Mesenchymal stem cell (in vitro differentiated cells and primary cell): ENCODE data around the gene NTRK1.

Experiments
- DNase-seq: peaks from one replicate; pipeline ENCODE4 v3.0.0-alpha.2; 2013
- H2AFZ ChIP-seq: one replicate; pipeline ENCODE4 v1.6.1; 2013; ENCODE audit warnings: low read depth, mild to moderate bottlenecking, control low read depth, inconsistent platforms, low read length, moderate library complexity
- H2AK5ac ChIP-seq: 2 replicates; pipeline ENCODE4 v1.6.1; 2013; ENCODE audit warnings: low read length, moderate library complexity, mild to moderate bottlenecking, inconsistent platforms; ENCODE audit not compliant: severe bottlenecking
- H2BK120ac ChIP-seq: one replicate; pipeline ENCODE4 v1.6.1; 2013; ENCODE audit warnings: low read depth, mild to moderate bottlenecking, inconsistent platforms, low read length, moderate library complexity
- H2BK12ac ChIP-seq, 2 experiments: one replicate each; pipeline ENCODE4 v1.6.1; 2013; ENCODE audit warnings: inconsistent platforms in 2 of 2, low read length in 2 of 2, mild to moderate bottlenecking in 2 of 2, moderate library complexity in 2 of 2, control low read depth in 1 of 2
- H2BK15ac ChIP-seq: one replicate; pipeline ENCODE4 v1.6.1; 2013; ENCODE audit warnings: mild to moderate bottlenecking, low read depth, inconsistent platforms; ENCODE audit not compliant: poor library complexity, severe bottlenecking
- H2BK5ac ChIP-seq: 2 replicates; pipeline ENCODE4 v1.6.1; 2013; ENCODE audit warnings: low read depth, mild to moderate bottlenecking, low read length, control low read depth, inconsistent platforms; ENCODE audit not compliant: poor library complexity, severe bottlenecking
- H3K14ac ChIP-seq, 2 experiments: one replicate each; pipeline ENCODE4 v1.6.1; 2013; ENCODE audit warnings: inconsistent platforms in 2 of 2, low read length in 2 of 2, control low read depth in 1 of 2, mild to moderate bottlenecking in 1 of 2, moderate library complexity in 1 of 2
- H3K18ac ChIP-seq, 2 experiments: one replicate each; pipeline ENCODE4 v1.6.1; 2013; ENCODE audit warnings: inconsistent platforms in 2 of 2, low read length in 2 of 2, control low read depth in 1 of 2, low read depth in 1 of 2, mild to moderate bottlenecking in 1 of 2
- H3K23ac ChIP-seq, 2 experiments: one replicate each; pipeline ENCODE4 v1.6.1; 2013; ENCODE audit warnings: inconsistent platforms in 2 of 2, low read length in 2 of 2, mild to moderate bottlenecking in 2 of 2, moderate library complexity in 2 of 2, control low read depth in 1 of 2
- H3K27ac ChIP-seq: 2 replicates; pipeline ENCODE4 v1.5.1; 2013; ENCODE audit warnings: mild to moderate bottlenecking, moderate library complexity, low read length, control low read depth, inconsistent platforms; ENCODE audit not compliant: poor library complexity, severe bottlenecking
- H3K27me3 ChIP-seq, 2 experiments: 2 replicates each; pipeline versions ENCODE4 v1.6.1 to v1.7.0; 2013; ENCODE audit warnings: low read length in 2 of 2, mild to moderate bottlenecking in 2 of 2, moderate library complexity in 2 of 2, control low read depth in 1 of 2, inconsistent platforms in 1 of 2; ENCODE audit not compliant: control insufficient read depth in 1 of 2, insufficient read depth in 1 of 2
- H3K36me3 ChIP-seq, 2 experiments: 2 replicates each; pipeline versions ENCODE4 v1.6.1 to v1.7.0; 2013; ENCODE audit warnings: low read length in 2 of 2, control low read depth in 1 of 2, inconsistent platforms in 1 of 2, low read depth in 1 of 2, mild to moderate bottlenecking in 1 of 2; ENCODE audit not compliant: insufficient read depth in 2 of 2, control insufficient read depth in 1 of 2
- H3K4ac ChIP-seq, 2 experiments: one replicate each; pipeline ENCODE4 v1.6.1; 2013; ENCODE audit warnings: inconsistent platforms in 2 of 2, low read length in 2 of 2, mild to moderate bottlenecking in 2 of 2, moderate library complexity in 2 of 2, control low read depth in 1 of 2, low read depth in 1 of 2
- H3K4me1 ChIP-seq: 2 replicates; pipeline ENCODE4 v1.6.1; 2013; ENCODE audit warnings: low read depth, low read length, control low read depth; ENCODE audit not compliant: control insufficient read depth, insufficient read depth
- H3K4me2 ChIP-seq: 2 replicates; pipeline ENCODE4 v1.6.1; 2013; ENCODE audit warnings: low read length, mild to moderate bottlenecking, inconsistent platforms; ENCODE audit not compliant: poor library complexity, severe bottlenecking
- H3K4me3 ChIP-seq, 2 experiments: 2 replicates each; pipeline versions ENCODE4 v1.5.1 to v1.7.0; 2013; ENCODE audit warnings: low read length in 2 of 2, mild to moderate bottlenecking in 2 of 2, control low read depth in 1 of 2, low read depth in 1 of 2; ENCODE audit not compliant: insufficient read depth in 1 of 2
- H3K79me1 ChIP-seq: replicated peaks from 2 replicates; pipeline ENCODE4 v1.6.1; 2013; ENCODE audit warnings: mild to moderate bottlenecking, control low read depth, low read length, inconsistent platforms; ENCODE audit not compliant: poor library complexity, severe bottlenecking
- H3K9ac ChIP-seq: 2 replicates; pipeline ENCODE4 v1.7.0; 2013; ENCODE audit warnings: mild to moderate bottlenecking, low read length, moderate library complexity
- H3K9me3 ChIP-seq: 2 replicates; pipeline ENCODE4 v1.7.0; 2013; ENCODE audit warnings: mild to moderate bottlenecking, low read length; ENCODE audit not compliant: control insufficient read depth
- H4K8ac ChIP-seq: one replicate; pipeline ENCODE4 v1.6.1; 2013; ENCODE audit warnings: inconsistent platforms, mild to moderate bottlenecking, low read length, moderate library complexity
- H4K91ac ChIP-seq: one replicate; pipeline ENCODE4 v1.6.1; 2013; ENCODE audit warnings: mild to moderate bottlenecking, low read length, inconsistent platforms
- WGBS: methylation state at CpG from one replicate; pipeline ENCODE4 v1.1.7; 2013; ENCODE audit warnings: mixed read lengths; 5-methylcytosine and 5-hydroxymethylcytosine counted together

NTRK1 gene

DNA sequence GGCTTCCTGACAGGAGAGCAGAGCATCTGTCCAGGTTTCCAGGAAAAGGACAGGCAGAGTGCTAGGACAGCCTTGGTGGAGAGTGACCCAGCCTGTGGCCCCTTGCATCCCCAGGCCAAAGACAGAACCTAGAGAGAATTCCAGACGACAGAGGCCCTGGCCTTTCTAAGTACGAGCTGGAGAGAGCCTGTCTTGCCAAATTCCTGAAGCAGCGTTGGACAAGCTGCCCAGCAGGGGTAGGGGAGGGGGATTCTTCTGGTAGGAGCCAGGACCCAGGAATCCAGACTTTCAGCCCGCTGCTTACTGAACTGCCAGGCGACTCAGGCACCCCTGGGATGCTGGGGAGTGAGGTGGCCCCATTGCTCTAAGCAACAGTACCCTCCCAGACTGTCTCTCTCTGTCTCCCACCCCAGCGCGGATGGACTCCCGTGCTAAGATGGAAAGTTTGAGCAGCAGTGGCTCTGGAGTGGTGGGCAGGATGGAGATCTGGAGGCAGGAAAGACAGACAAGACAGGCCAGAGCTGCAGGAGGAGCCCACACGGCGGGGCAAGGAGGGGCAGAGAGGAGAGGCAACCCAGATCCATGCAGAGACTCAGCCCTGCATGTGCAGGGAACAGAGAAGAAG is 24.0 kb downstream of the NTRK1 start:
- Histone ChIP-seq H3K14ac (no peak overlapping the region), H3K27ac (no peak overlapping the region), H2BK12ac (no peak overlapping the region), H2AK5ac (no peak overlapping the region), H3K9ac (peak overlapping the region; percentile 11), H4K8ac (no peak overlapping the region), H2AFZ (no peak overlapping the region), H2BK5ac (no peak overlapping the region), H3K4me3 (no peak overlapping the region), H3K36me3 (peaks cover 0 to 3% of the 10 kb centered on the region in 2 experiments), H3K79me1 (no peaks in the 10 kb centered on the region), H3K23ac (no peak overlapping the region), H3K18ac (no peak overlapping the region), H3K9me3 (no peaks in the 10 kb centered on the region), H4K91ac (no peak overlapping the region), H3K4me1 (no peaks in the 10 kb centered on the region), H3K4me2 (no peak overlapping the region), H2BK15ac (no peak overlapping the region), H3K4ac (no peak overlapping the region), H3K27me3 (peaks cover 78 to 90% of the 10 kb centered on the region in 2 experiments), H2BK120ac (no peak overlapping the region)
- 27% methylated on average over 10 of the region's 10 CpGs for WGBS
- no peak for DNase-seq

DNA sequence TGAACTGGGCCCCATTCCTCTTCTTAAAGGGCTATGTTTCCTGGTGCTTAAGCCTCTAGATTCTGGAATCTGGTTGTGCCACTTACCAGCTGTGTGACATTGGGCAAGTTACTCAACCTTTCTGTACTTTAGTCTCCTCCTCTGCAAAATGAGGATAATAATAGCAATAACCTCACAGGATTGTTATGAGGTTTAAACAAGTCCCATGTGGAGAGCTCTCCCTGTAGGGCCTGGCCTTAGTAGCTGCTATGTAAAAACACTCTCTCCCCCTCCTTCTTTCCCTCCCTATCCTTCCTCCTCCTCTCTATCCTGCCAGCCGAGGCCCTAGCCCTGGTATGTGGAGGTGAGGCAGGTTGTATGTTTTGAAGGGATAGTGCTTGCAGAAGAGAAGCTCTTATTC is 24.6 kb downstream of the NTRK1 start:
- H2AFZ ChIP-seq: no peak overlapping the region
- H3K9me3 ChIP-seq: no peaks in the 10 kb centered on the region
- H3K18ac ChIP-seq: no peak overlapping the region
- no peak overlapping the region for H3K23ac ChIP-seq
- DNase-seq: no peak
- no peak overlapping the region for H2BK15ac ChIP-seq
- no peaks in the 10 kb centered on the region for H3K4me1 ChIP-seq
- H3K27me3 ChIP-seq: peaks cover 73 to 85% of the 10 kb centered on the region in 2 experiments
- H2BK5ac ChIP-seq: no peak overlapping the region
- H4K8ac ChIP-seq: no peak overlapping the region
- H3K79me1 ChIP-seq: no peaks in the 10 kb centered on the region
- no peak overlapping the region for H2AK5ac ChIP-seq
- H3K4ac ChIP-seq: no peak overlapping the region
- no CpG with 5 or more reads among the region's 1 CpG for WGBS
- H3K9ac ChIP-seq: no peak overlapping the region
- H3K36me3 ChIP-seq: peaks cover 0 to 3% of the 10 kb centered on the region in 2 experiments
- H3K14ac ChIP-seq: no peak overlapping the region
- no peak overlapping the region for H2BK120ac ChIP-seq
- no peak overlapping the region for H3K4me3 ChIP-seq
- H4K91ac ChIP-seq: no peak overlapping the region
- H3K27ac ChIP-seq: no peak overlapping the region
- H2BK12ac ChIP-seq: no peak overlapping the region
- H3K4me2 ChIP-seq: no peak overlapping the region

DNA sequence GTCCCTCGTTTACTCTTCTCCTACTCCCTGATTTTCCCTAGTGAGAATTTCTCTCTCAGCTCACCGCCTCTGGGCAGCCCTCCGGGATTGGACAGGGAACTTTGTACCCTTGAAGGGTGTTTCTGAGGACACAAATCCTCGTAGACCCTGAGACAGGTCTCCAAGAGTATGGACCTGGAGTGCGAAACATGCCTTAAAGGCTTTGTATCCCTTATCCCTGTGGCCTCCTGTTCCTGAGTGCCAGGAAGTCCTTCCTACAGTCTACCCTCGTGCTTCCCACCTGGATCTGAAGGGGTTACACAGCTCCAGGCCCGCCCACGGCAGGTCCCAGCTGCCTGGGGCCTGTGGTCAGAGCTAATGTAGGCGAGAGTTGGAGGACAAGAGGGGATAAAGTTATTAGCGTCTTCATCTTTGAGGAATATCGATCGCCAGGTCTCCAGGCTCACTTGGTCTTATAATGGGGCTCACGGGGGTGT is 25.3 kb downstream of the NTRK1 start:
- peaks cover 0 to 3% of the 10 kb centered on the region in 2 experiments for H3K36me3 ChIP-seq
- H3K4me1 ChIP-seq: no peaks in the 10 kb centered on the region
- H3K23ac ChIP-seq: no peak overlapping the region
- no peak overlapping the region for H3K18ac ChIP-seq
- no peak overlapping the region for H4K8ac ChIP-seq
- H3K14ac ChIP-seq: no peak overlapping the region
- H3K27ac ChIP-seq: no peak overlapping the region
- no peak overlapping the region for H2BK12ac ChIP-seq
- no peak overlapping the region for H2AK5ac ChIP-seq
- H2BK120ac ChIP-seq: no peak overlapping the region
- H3K4me2 ChIP-seq: no peak overlapping the region
- H3K4ac ChIP-seq: no peak overlapping the region
- H4K91ac ChIP-seq: no peak overlapping the region
- no peak overlapping the region for H2AFZ ChIP-seq
- 70% methylated on average over 9 of the region's 13 CpGs for WGBS
- no peak overlapping the region for H2BK15ac ChIP-seq
- H3K4me3 ChIP-seq: no peak overlapping the region
- H3K9me3 ChIP-seq: no peaks in the 10 kb centered on the region
- no peak for DNase-seq
- H3K9ac ChIP-seq: no peak overlapping the region
- peaks cover 68 to 79% of the 10 kb centered on the region in 2 experiments for H3K27me3 ChIP-seq
- H2BK5ac ChIP-seq: no peak overlapping the region
- no peaks in the 10 kb centered on the region for H3K79me1 ChIP-seq

DNA sequence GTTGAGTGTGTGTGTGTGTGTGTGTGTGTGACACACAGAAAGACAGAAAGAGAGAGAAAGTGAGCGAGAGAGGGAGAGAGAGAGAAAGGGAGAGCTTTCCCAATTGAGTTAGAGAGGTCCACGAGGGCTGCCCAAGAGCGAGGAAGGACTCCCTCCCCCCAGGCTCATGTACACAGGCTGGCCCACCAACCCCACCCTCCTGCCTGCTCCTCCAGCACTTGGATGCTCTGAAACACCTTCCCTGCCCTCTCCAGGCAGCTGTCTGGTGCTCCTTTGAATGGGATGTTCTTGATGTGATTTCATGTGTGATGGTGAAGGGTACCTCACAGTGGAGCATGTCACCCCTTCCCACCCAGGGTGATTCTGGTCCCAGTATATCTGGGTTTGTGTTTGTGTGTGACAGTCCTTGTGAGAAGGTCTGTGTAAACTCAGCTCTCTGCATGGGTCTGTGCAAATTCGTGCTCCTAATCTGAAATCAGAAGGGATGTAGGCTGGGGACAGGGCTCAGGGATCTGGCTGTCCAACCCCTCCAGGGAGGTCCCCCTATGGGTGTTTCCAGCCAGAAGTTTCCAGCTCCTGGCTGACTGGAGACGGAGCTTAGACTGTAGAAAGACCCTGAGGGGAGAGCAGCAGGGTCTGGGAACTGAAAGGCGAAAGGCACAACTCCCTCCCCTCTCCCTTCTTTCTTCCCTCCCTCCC is 26.1 kb downstream of the NTRK1 start:
- Histone ChIP-seq H3K18ac (no peak overlapping the region), H3K27ac (no peak overlapping the region), H2BK120ac (no peak overlapping the region), H3K4me1 (no peaks in the 10 kb centered on the region), H3K9me3 (no peaks in the 10 kb centered on the region), H3K4ac (peak overlapping the region in 1 of 2 experiments; percentile 52), H3K14ac (no peak overlapping the region), H3K4me2 (no peak overlapping the region), H3K4me3 (no peak overlapping the region), H2AK5ac (no peak overlapping the region), H2BK12ac (no peak overlapping the region), H3K9ac (no peak overlapping the region), H3K23ac (no peak overlapping the region), H3K79me1 (no peaks in the 10 kb centered on the region), H4K91ac (no peak overlapping the region), H2BK5ac (no peak overlapping the region), H2BK15ac (no peak overlapping the region), H3K27me3 (peaks cover 60 to 70% of the 10 kb centered on the region in 2 experiments), H4K8ac (no peak overlapping the region), H3K36me3 (peaks cover 0 to 3% of the 10 kb centered on the region in 2 experiments), H2AFZ (no peak overlapping the region)
- WGBS: 14% methylated on average over 2 of the region's 6 CpGs
- DNase-seq: no peak
